T-helper 1 cell (primary cell): ENCODE measurements around the gene CERK.
"Not testable (repeated sequence)": the region's sequence is repeated elsewhere in the genome, so short reads cannot be mapped to it uniquely, and the experiment has no call there.

ENCODE experiments used
- DNase-seq, 5 donors: peaks; one replicate each; pipeline ENCODE4 v3.0.0-alpha.2; 2012 to 2020

Gene CERK

DNA sequence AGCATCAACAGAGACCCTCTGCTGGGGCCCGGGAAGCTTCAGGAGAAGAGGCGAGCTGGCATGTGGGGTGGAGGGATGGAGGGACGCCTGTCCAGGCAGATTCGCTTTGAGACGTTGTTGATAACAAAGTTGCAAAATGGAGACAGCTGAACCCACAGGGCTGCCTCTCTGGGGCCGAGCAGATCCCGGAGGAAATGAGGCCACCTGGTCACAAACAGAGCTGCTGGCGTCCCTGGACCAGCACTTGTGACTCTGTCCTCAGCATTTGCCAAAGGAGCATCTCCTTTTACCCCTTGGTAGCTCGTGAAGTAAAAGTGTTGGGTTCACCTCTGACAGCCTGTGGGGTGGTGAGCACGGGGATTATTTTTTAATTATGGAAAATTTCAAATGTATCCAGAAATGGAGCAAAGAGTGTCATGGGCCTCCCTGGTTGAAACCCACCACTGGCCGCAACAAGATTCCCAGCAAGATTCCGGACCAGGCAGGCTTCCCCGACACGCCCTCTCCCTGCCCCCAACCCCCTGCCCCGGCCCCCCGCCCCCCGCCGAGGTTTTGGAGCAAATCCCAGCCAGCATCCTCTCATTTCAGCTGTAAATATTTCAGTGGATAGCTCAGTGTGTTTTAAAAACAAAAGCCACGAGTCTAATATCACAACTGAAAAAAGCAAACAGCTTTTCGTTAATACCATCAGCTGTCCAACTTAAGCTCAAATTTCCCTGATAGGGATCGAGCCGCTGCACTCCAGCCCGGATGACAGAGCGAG lies 97.6 kb downstream of the CERK start:
- DNase-seq = no peak

GRCh38 chr22:46639843-46640242 lies 98.2 kb downstream of the CERK start:
- no peak for DNase-seq

- DNase-seq = no peak
Measured at GRCh38 chr22:46638601-46639431, 99.2 kb downstream of the CERK start.

DNA sequence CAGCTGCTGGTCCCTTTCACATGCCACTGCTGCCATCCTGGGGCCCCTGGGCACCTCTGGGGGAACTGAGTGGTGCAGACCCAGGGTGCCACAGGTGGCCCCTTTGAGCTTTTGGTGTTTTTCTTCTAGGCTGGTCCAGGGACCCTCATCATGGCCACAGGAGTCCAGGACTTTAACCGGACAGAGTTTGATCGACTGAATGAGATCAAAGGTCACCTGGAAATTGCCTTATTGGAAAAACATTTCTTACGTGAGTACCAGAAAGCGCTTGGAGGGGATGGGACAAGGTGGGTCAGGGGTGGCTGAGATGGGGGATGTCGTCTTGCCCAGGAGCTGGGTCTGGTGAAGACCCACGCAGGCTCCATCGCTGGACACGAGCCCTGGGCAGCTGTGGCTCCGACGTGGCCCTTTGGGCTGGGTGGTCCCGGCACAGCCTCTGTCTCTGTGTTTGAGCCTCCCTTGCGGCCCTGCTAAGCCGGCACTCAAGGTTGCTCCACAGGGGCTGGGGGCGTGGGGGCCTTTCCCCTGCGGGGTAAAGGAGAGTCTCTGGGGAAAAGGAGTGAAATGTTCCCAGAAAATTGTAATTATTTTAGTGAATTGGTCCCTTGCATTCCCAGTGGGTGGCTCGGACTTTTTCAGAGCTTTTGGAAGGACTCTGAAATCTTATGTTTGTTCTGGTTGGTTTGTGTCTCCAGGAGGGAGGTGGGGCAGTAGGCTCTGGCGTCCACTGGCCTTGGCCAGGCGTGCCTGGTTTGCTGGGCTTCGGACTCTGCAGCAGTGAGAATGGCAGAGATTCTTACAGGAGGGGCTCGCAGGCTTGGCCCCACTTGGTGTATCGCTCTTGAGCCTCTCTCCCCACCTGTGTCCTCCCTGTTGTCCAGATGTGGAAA lies 100.1 kb downstream of the CERK start:
- DNase-seq = no peak

- no peak for DNase-seq
Measured at GRCh38 chr22:46636221-46637002, 101.6 kb downstream of the CERK start.

DNA sequence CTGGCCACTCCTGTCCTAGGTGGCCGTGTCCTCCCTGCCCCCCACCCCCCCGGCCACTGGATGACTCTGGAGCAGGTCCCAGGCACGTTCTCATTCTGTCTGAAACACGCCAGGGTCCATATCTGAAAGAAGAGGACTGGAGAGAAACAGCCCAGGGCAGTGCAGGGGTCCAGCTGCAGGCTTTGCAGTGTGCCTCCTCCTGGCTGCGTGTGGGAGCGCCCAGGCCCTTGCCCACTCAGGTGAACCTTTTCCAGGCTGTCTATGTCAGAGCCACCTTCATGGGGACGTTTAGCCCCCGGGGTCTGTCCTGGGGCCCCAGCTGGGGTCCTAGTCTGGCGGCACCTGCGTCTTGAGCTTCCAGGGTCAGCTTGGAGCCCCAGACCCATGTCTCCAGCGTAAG lies 102.3 kb downstream of the CERK start:
- DNase-seq = no peak

DNA sequence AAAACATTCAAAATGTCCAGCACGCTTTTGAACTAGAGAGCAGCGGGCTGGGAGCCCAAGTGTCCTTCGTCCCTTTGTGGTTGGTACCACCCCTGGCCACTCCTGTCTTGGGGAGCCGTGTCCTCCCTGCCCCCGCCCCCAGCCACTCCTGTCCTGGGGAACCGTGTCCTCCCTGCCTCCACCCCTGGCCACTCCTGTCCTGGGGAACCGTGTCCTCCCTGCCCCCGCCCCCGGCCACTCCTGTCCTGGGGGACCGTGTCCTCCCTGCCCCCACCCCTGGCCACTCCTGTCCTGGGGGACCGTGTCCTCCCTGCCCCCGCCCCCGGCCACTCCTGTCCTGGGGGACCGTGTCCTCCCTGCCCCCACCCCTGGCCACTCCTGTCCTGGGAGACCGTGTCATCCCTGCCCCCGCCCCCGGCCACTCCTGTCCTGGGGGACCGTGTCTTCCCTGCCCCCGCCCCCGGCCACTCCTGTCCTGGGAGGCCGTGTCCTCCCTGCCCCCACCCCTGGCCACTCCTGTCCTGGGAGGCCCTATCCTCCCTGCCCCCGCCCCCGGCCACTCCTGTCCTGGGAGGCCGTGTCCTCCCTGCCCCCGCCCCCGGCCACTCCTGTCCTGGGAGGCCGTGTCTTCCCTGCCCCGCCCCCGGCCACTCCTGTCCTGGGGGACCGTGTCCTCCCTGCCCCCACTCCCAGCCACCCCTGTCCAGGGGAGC lies 102.9 kb downstream of the CERK start:
- DNase-seq = not testable (repeated sequence)
